HEK293 (cell line): ENCODE results near the gene HIRA.

Experiments used
- BCL11A ChIP-seq: fragments of 450-650 bp; formaldehyde crosslinking; IDR thresholded peaks from 2 replicates; pipeline ENCODE4 v1.5.1; 2016; ENCODE audit warnings: low read depth, missing biosample characterization, missing genetic modification characterization
- GLIS1 ChIP-seq: fragments of 450-650 bp; formaldehyde crosslinking; IDR thresholded peaks from 2 replicates; pipeline ENCODE4 v1.5.1; 2016; ENCODE audit warnings: missing biosample characterization, missing genetic modification characterization
- REPIN1 ChIP-seq: fragments of 450-650 bp; formaldehyde crosslinking; IDR thresholded peaks from 2 replicates; pipeline ENCODE4 v1.5.1; 2017; ENCODE audit warnings: missing biosample characterization, missing genetic modification characterization, low read depth
- ZBTB7A ChIP-seq: fragments of 450-650 bp; formaldehyde crosslinking; IDR thresholded peaks from 2 replicates; pipeline ENCODE4 v1.5.1; 2016; ENCODE audit warnings: low read depth, missing biosample characterization, missing genetic modification characterization
- ZFP69B ChIP-seq: fragments of 450-650 bp; formaldehyde crosslinking; IDR thresholded peaks from 2 replicates; pipeline ENCODE4 v1.5.1; 2016; ENCODE audit warnings: missing biosample characterization, missing genetic modification characterization
- ZNF184 ChIP-seq: fragments of 450-650 bp; IDR thresholded peaks from 2 replicates; pipeline ENCODE4 v1.5.1; 2018; ENCODE audit warnings: missing biosample characterization, mild to moderate bottlenecking, missing genetic modification characterization
- ZNF335 ChIP-seq: fragments of 450-650 bp; formaldehyde crosslinking; conservative IDR thresholded peaks from 2 replicates; pipeline ENCODE4 v1.5.1; 2016; ENCODE audit warnings: missing biosample characterization, missing genetic modification characterization
- ZNF416 ChIP-seq: fragments of 450-650 bp; formaldehyde crosslinking; IDR thresholded peaks from 2 replicates; pipeline ENCODE4 v1.5.1; 2016; ENCODE audit warnings: missing biosample characterization, missing genetic modification characterization
- ZNF596 ChIP-seq: fragments of 450-650 bp; IDR thresholded peaks from 2 replicates; pipeline ENCODE4 v1.5.0; 2018; ENCODE audit warnings: missing biosample characterization, mild to moderate bottlenecking, missing genetic modification characterization, moderate library complexity
- ZNF791 ChIP-seq: fragments of 450-650 bp; formaldehyde crosslinking; IDR thresholded peaks from 2 replicates; pipeline ENCODE4 v1.5.1; 2016; ENCODE audit warnings: missing biosample characterization, missing genetic modification characterization
- TF ChIP-seq, protein P1 (sequence below): fragments of 450-650 bp; formaldehyde crosslinking; IDR thresholded peaks from 2 replicates; pipeline ENCODE4 v1.5.1; 2016; ENCODE audit warnings: missing biosample characterization, missing genetic modification characterization
- TF ChIP-seq, protein P2 (sequence below): fragments of 450-650 bp; formaldehyde crosslinking; IDR thresholded peaks from 2 replicates; pipeline ENCODE4 v1.5.1; 2016; ENCODE audit warnings: missing biosample characterization, missing genetic modification characterization
- TF ChIP-seq, protein P3 (sequence below): fragments of 450-650 bp; formaldehyde crosslinking; IDR thresholded peaks from 2 replicates; pipeline ENCODE4 v1.5.1; 2016; ENCODE audit warnings: missing biosample characterization, missing genetic modification characterization

GRCh38 chr22:19412923-19413322 is 18.6 kb downstream of the HIRA start:
- TF ChIP-seq, protein P1, sequence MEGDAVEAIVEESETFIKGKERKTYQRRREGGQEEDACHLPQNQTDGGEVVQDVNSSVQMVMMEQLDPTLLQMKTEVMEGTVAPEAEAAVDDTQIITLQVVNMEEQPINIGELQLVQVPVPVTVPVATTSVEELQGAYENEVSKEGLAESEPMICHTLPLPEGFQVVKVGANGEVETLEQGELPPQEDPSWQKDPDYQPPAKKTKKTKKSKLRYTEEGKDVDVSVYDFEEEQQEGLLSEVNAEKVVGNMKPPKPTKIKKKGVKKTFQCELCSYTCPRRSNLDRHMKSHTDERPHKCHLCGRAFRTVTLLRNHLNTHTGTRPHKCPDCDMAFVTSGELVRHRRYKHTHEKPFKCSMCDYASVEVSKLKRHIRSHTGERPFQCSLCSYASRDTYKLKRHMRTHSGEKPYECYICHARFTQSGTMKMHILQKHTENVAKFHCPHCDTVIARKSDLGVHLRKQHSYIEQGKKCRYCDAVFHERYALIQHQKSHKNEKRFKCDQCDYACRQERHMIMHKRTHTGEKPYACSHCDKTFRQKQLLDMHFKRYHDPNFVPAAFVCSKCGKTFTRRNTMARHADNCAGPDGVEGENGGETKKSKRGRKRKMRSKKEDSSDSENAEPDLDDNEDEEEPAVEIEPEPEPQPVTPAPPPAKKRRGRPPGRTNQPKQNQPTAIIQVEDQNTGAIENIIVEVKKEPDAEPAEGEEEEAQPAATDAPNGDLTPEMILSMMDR (tag by site-specific recombination): no peak
- TF ChIP-seq ZBTB7A (no peak), ZNF184 (tag by site-specific recombination) (no peak), ZNF596 (tag by site-specific recombination) (no peak), ZNF335 (tag by site-specific recombination) (no peak), BCL11A (no peak), ZFP69B (tag by site-specific recombination) (no peak), REPIN1 (tag by site-specific recombination) (no peak), GLIS1 (no peak), ZNF791 (no peak), ZNF416 (no peak)
- TF ChIP-seq, protein P2, sequence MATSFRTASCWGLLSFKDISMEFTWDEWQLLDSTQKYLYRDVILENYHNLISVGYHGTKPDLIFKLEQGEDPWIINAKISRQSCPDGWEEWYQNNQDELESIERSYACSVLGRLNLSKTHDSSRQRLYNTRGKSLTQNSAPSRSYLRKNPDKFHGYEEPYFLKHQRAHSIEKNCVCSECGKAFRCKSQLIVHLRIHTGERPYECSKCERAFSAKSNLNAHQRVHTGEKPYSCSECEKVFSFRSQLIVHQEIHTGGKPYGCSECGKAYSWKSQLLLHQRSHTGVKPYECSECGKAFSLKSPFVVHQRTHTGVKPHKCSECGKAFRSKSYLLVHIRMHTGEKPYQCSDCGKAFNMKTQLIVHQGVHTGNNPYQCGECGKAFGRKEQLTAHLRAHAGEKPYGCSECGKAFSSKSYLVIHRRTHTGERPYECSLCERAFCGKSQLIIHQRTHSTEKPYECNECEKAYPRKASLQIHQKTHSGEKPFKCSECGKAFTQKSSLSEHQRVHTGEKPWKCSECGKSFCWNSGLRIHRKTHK: no peak
- TF ChIP-seq, protein P3, sequence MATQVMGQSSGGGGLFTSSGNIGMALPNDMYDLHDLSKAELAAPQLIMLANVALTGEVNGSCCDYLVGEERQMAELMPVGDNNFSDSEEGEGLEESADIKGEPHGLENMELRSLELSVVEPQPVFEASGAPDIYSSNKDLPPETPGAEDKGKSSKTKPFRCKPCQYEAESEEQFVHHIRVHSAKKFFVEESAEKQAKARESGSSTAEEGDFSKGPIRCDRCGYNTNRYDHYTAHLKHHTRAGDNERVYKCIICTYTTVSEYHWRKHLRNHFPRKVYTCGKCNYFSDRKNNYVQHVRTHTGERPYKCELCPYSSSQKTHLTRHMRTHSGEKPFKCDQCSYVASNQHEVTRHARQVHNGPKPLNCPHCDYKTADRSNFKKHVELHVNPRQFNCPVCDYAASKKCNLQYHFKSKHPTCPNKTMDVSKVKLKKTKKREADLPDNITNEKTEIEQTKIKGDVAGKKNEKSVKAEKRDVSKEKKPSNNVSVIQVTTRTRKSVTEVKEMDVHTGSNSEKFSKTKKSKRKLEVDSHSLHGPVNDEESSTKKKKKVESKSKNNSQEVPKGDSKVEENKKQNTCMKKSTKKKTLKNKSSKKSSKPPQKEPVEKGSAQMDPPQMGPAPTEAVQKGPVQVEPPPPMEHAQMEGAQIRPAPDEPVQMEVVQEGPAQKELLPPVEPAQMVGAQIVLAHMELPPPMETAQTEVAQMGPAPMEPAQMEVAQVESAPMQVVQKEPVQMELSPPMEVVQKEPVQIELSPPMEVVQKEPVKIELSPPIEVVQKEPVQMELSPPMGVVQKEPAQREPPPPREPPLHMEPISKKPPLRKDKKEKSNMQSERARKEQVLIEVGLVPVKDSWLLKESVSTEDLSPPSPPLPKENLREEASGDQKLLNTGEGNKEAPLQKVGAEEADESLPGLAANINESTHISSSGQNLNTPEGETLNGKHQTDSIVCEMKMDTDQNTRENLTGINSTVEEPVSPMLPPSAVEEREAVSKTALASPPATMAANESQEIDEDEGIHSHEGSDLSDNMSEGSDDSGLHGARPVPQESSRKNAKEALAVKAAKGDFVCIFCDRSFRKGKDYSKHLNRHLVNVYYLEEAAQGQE (tag by site-specific recombination): no peak
